ENCODE data around the gene IGSF8. TPM values are rescaled to one million over a fixed set of nuclear protein-coding genes. Genes with fewer than 3 reads are reported as not detected.

Gene IGSF8
- total and polyA plus RNA-seq, 2 of the 8 experiments (the other 6 are each of a cell fraction or from before 2014, with no cell fraction given), result 69.6 to 132 TPM

DNA sequence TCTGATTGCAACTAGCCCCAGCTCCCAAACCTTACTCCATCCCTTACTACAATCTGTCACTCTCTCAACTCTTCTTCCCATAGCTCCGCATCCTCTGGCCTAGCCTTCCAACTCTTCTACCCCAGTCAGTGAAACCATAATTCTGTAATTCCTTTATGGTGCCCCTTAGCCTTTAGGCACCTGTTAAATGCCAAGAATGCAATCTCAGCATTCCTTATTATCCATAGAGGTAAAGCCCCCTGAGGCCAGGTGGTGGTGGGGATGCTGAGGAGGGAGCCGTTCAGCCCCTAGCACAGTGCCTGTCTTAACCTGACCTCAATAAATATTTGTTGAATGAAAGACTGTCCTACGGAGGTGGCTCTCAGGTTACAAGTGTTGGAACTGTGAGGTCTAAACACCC is 31.1 kb upstream of the IGSF8 start:
- DNase-seq (ENCODE audit: low read depth in 1 of 2, low spot score in 2 of 2) (no peak), FAIRE-seq (no peak)
- Histone ChIP-seq H2BK5ac (ENCODE audit: low read depth, low read length) (no peak overlapping the region), H2AK5ac (ENCODE audit: low read depth, low read length) (no peak overlapping the region), H3K9ac (replicated peaks in 1 of 4; ENCODE audit: extremely low read depth in 1 of 4, low read depth in 3 of 4, low read length in 3 of 4) (no peak overlapping the region), H3K36me3 (ENCODE audit: control insufficient read depth in 2 of 4, insufficient read depth in 4 of 4, low read length in 3 of 4) (peaks cover 12 to 64% (median 53%) of the 10 kb centered on the region in 4 experiments; a peak in 7 of 8 replicates), H3K79me2 (ENCODE audit: control insufficient read depth in 1 of 2, insufficient read depth in 2 of 2, low read length in 2 of 2) (no peaks in the 10 kb centered on the region), H4K91ac (replicated peaks; ENCODE audit: insufficient read length, low read length) (no peak overlapping the region), H3K9me3 (ENCODE audit: insufficient read depth in 2 of 2, low read depth in 1 of 2, low read length in 1 of 2) (no peaks in the 10 kb centered on the region), H2AFZ (ENCODE audit: low read length) (no peak overlapping the region), H3K23ac (ENCODE audit: insufficient read length) (no peak overlapping the region), H3K27ac (ENCODE audit: low read depth, low read length) (no peak overlapping the region), H3K27me3 (replicated peaks in 1 of 4; ENCODE audit: control insufficient read depth in 3 of 4, extremely low read depth in 1 of 4, insufficient read depth in 3 of 4, low read length in 3 of 4) (no peaks in the 10 kb centered on the region), H2BK12ac (ENCODE audit: low read depth, low read length) (no peak overlapping the region), H3K4me2 (ENCODE audit: insufficient read depth in 1 of 2, low read depth in 2 of 2, low read length in 2 of 2) (no peak overlapping the region), H3K56ac (replicated peaks; ENCODE audit: insufficient read length, low read depth, low read length) (no peak overlapping the region), H2BK15ac (ENCODE audit: low read length) (no peak overlapping the region), H2BK20ac (ENCODE audit: low read length) (no peak overlapping the region), H3K4me1 (replicated peaks in 1 of 4; ENCODE audit: control insufficient read depth in 3 of 4, insufficient read depth in 4 of 4, low read length in 3 of 4) (peaks cover 0 to 4% (median 0%) of the 10 kb centered on the region in 4 experiments; a peak in 2 of 7 replicates), H3K4me3 (ENCODE audit: extremely low read depth in 1 of 4, insufficient read depth in 2 of 4, low read depth in 3 of 4, low read length in 4 of 4) (no peak overlapping the region), H3K18ac (ENCODE audit: extremely low read depth, low read length) (no peak overlapping the region), H3K23me2 (ENCODE audit: low read depth, low read length) (peaks cover 5% of the 10 kb centered on the region; the same call in 1 of the 2 replicates), H3K79me1 (ENCODE audit: low read depth, low read length) (no peaks in the 10 kb centered on the region; the same call in 1 of the 2 replicates), H3K4ac (replicated peaks; ENCODE audit: insufficient read length, low read depth, low read length) (no peak overlapping the region), H2BK120ac (replicated peaks; ENCODE audit: low read depth, low read length) (no peak overlapping the region), H3K14ac (ENCODE audit: insufficient read length) (no peak overlapping the region), H4K5ac (ENCODE audit: insufficient read length, low read depth, low read length) (no peak overlapping the region), H4K20me1 (replicated peaks in 1 of 2; ENCODE audit: control insufficient read depth in 1 of 2, insufficient read depth in 2 of 2, low read length in 2 of 2) (no peaks in the 10 kb centered on the region), H4K8ac (ENCODE audit: extremely low read depth, insufficient read depth, low read length) (no peak overlapping the region)
- WGBS, 2 experiments (ENCODE audit: extremely low coverage in 1 of 2, insufficient coverage in 1 of 2, insufficient read length in 1 of 2, insufficient replicate concordance in 2 of 2, low coverage in 1 of 2, low lambda C conversion rate in 2 of 2, missing lambda C conversion rate in 1 of 2), result 91% methylated on average over 3 of the region's 3 CpGs; no CpG with 5 or more reads in 1 of the 2 experiments
- CTCF ChIA-PET (ENCODE audit: partially characterized antibody), result interaction anchor here (2.5 to 13.8 kb wide), 3 partner anchors 11 to 27 kb away, joined by 13 to 141 read pairs (median 54); partner anchors contain the start of gene ATP1A2
- POLR2A ChIA-PET (ENCODE audit: partially characterized antibody), result interaction anchor here (1.0 to 8.1 kb wide), 2 partner anchors 11 to 26 kb away, joined by 3 to 56 read pairs; no protein-coding TSS in a partner anchor
- no peak for TF ChIP-seq CTBP2 (IDR thresholded peaks at IDR 0.05; ENCODE audit: borderline replicate concordance, insufficient read depth, insufficient read length, low read length)
- TF ChIP-seq, protein P1, sequence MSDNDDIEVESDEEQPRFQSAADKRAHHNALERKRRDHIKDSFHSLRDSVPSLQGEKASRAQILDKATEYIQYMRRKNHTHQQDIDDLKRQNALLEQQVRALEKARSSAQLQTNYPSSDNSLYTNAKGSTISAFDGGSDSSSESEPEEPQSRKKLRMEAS (IDR thresholded peaks at IDR 0.05), result no peak
- no peak for TF ChIP-seq SP1 (IDR thresholded peaks at IDR 0.05; ENCODE audit: low read depth, low read length)
- no peak for TF ChIP-seq RFX5 (IDR thresholded peaks at IDR 0.05; ENCODE audit: borderline replicate concordance, low read depth, low read length)
- TF ChIP-seq RBBP5 (IDR thresholded peaks at IDR 0.05; ENCODE audit: borderline replicate concordance, low read depth, low read length), result no peak
- no peak for TF ChIP-seq RXRA (IDR thresholded peaks at IDR 0.05; ENCODE audit: insufficient read depth, low read depth, low read length)
- TF ChIP-seq CHD1 (IDR thresholded peaks at IDR 0.05; ENCODE audit: low read depth, low read length), result no peak
- TF ChIP-seq JUND (IDR thresholded peaks at IDR 0.05; ENCODE audit: low read length), result no peak
- no peak for TF ChIP-seq KDM1A (IDR thresholded peaks at IDR 0.05; ENCODE audit: borderline replicate concordance, low read length)
- TF ChIP-seq PHF8 (conservative IDR thresholded peaks at IDR 0.05; ENCODE audit: low read depth, low read length), result no peak

Data from H1 (cell line).